ENCODE data around the gene CD58.

CD58 gene

DNA sequence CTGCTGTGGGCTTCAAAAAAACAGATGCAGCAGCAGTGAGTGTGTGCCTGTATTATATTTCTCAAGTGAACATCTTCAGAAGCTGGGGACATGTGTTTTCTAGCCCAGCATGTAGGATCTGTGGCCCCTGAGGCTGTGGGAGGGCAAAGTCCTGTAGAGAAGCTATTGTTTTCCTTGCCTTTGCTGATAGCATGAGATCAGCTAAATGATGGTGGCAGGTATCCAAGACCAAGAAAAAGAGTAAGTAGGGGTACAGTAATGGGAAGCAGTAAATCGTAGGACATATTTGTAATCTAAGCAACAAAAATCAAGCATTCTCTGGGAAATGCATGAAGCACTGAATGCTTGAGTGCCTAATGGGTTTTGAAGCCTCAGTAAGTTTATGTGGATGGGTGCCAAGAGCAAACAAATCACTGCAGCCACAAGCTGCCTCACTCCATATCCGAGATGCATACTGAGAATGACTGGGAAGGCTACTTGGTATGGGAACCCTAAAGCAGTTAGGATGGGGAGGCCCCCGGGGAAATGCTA lies 98.3 kb downstream of the CD58 start:
- DNase-seq (ENCODE audit: low read depth in 2 of 2) = no peak

- no peak for DNase-seq (ENCODE audit: low read depth in 2 of 2)
These were observed 99.6 kb downstream of the CD58 start for GRCh38 chr1:116471241-116471640.

DNA sequence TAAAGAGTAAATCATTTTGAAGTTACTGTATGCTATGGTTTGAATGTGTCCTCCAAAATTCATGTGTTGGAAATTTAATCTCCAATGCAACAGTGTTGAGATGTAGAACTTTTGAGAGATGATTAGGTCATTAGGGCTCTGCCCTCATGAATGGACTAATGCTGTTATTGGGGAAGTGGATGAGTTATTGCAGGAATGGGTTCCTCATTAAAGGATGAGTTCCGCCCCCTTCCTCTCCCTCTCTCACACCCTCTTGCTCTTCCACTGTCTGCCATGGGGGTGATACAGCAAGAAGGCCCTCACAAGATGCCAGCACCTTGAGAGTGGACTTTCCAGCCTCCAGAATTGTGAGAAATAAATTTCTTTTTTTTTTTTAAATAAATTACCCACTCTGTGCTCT lies 100.2 kb downstream of the CD58 start:
- no peak for DNase-seq (ENCODE audit: low read depth in 2 of 2)

GRCh38 chr1:116466810-116467557 lies 103.8 kb downstream of the CD58 start:
- no peak for DNase-seq (ENCODE audit: low read depth in 2 of 2)

- no peak for DNase-seq (ENCODE audit: low read depth in 2 of 2)
These were observed 104.8 kb downstream of the CD58 start for GRCh38 chr1:116465845-116466685.

- no peak for DNase-seq (ENCODE audit: low read depth in 2 of 2)
These were observed 105.4 kb downstream of the CD58 start for GRCh38 chr1:116465477-116465844.

All from stimulated activated CD4-positive, alpha-beta T cell treated with anti-CD3 and anti-CD28 coated beads, Interleukin-4, amount 100 ng/mL, for 48 hours (primary cell).